Neural cell (in vitro differentiated cells): ENCODE results near the gene ANKRD40. TPM values are rescaled to one million over a fixed set of nuclear protein-coding genes. Genes with fewer than 3 reads are reported as not detected.

ENCODE experiments used
- H2AFZ ChIP-seq: fragments of 200-600, 300-800 bp; sonication (generic), shearing (Covaris generic); 2 replicates; pipeline ENCODE4 v1.6.0; 2014; ENCODE audit warnings: low read depth, mild to moderate bottlenecking, antibody characterized with exemption, low read length, moderate library complexity
- H3F3A ChIP-seq: fragments of 200-600 bp; shearing (Covaris generic); 2 replicates; pipeline ENCODE4 v1.6.1; 2016; ENCODE audit warnings: mild to moderate bottlenecking, moderate library complexity, mixed read lengths, antibody characterized with exemption, low read length; ENCODE audit not compliant: insufficient read depth, poor library complexity, severe bottlenecking
- H3K27ac ChIP-seq: fragments of 200-600, 300-800 bp; sonication (generic), shearing (Covaris generic); 2 replicates; pipeline ENCODE4 v1.5.1; 2014; ENCODE audit warnings: mild to moderate bottlenecking, low read length, moderate library complexity
- H3K27me3 ChIP-seq: fragments of 300-800, 200-600 bp; sonication (generic), shearing (Covaris generic); 2 replicates; pipeline ENCODE4 v1.6.0; 2014; ENCODE audit warnings: mild to moderate bottlenecking, low read depth, low read length, moderate library complexity; ENCODE audit not compliant: insufficient read depth
- H3K36me3 ChIP-seq: fragments of 300-800, 200-600 bp; sonication (generic), shearing (Covaris generic); 2 replicates; pipeline ENCODE4 v1.5.1; 2014; ENCODE audit warnings: mild to moderate bottlenecking, antibody characterized with exemption, low read length, moderate library complexity; ENCODE audit not compliant: insufficient read depth
- H3K4me2 ChIP-seq: fragments of 300-800, 200-600 bp; sonication (generic), shearing (Covaris generic); 2 replicates; pipeline ENCODE4 v1.6.0; 2014; ENCODE audit warnings: mild to moderate bottlenecking, low read length
- H3K4me3 ChIP-seq: fragments of 300-800, 200-600 bp; sonication (generic), shearing (Covaris generic); 2 replicates; pipeline ENCODE4 v1.5.1; 2014; ENCODE audit warnings: mild to moderate bottlenecking, low read length, moderate library complexity
- H3K79me2 ChIP-seq: fragments of 200-600 bp; shearing (Covaris generic); replicated peaks from 2 replicates; pipeline ENCODE4 v1.6.0; 2014; ENCODE audit warnings: mild to moderate bottlenecking, low read length, moderate library complexity; ENCODE audit not compliant: insufficient read depth
- H3K9ac ChIP-seq: fragments of 300-800, 200-600 bp; sonication (generic), shearing (Covaris generic); 2 replicates; pipeline ENCODE4 v1.6.1; 2016; ENCODE audit warnings: mild to moderate bottlenecking, low read length, mixed read lengths
- H3K9me2 ChIP-seq: fragments of 200-600 bp; shearing (Covaris generic); 2 replicates; pipeline ENCODE4 v1.6.1; 2016; ENCODE audit warnings: mild to moderate bottlenecking, low read length, mixed read lengths; ENCODE audit not compliant: insufficient read depth
- H3K9me3 ChIP-seq: fragments of 200-600, 300-800 bp; sonication (generic), shearing (Covaris generic); 2 replicates; pipeline ENCODE4 v1.6.1; 2016; ENCODE audit warnings: mild to moderate bottlenecking, mixed run types, low read length, moderate library complexity, mixed read lengths
- H4K20me1 ChIP-seq: fragments of 200-600 bp; shearing (Covaris generic); 2 replicates; pipeline ENCODE4 v1.6.1; 2016; ENCODE audit warnings: mild to moderate bottlenecking, mixed run types; ENCODE audit not compliant: insufficient read depth
- CTCF ChIP-seq: fragments of 450-650 bp; IDR thresholded peaks from 2 replicates; pipeline ENCODE4 v1.5.1; 2014; ENCODE audit warnings: antibody characterized with exemption, mild to moderate bottlenecking, moderate library complexity; ENCODE audit not compliant: poor library complexity, severe bottlenecking
- EP300 ChIP-seq: fragments of 450-650 bp; conservative IDR thresholded peaks from 2 replicates; pipeline ENCODE4 v1.6.1; 2014; ENCODE audit warnings: antibody characterized with exemption, mild to moderate bottlenecking, moderate library complexity; ENCODE audit not compliant: poor library complexity, severe bottlenecking
- EZH2 ChIP-seq: fragments of 200-600, 300-800 bp; shearing (Covaris generic), sonication (generic); IDR thresholded peaks from 2 replicates; pipeline ENCODE4 v1.6.1; 2014; ENCODE audit warnings: antibody characterized with exemption, low read length, borderline replicate concordance, mild to moderate bottlenecking; ENCODE audit not compliant: insufficient read depth, poor library complexity, severe bottlenecking
- MXI1 ChIP-seq: fragments of 450-650 bp; conservative IDR thresholded peaks from 2 replicates; pipeline ENCODE4 v1.6.1; 2014; ENCODE audit warnings: antibody characterized with exemption, mild to moderate bottlenecking; ENCODE audit not compliant: poor library complexity, severe bottlenecking
- POLR2AphosphoS5 ChIP-seq: IDR thresholded peaks from 2 replicates; pipeline ENCODE4 v1.6.1; 2012
- REST ChIP-seq: IDR thresholded peaks from 2 replicates; pipeline ENCODE4 v1.6.1; 2012; ENCODE audit warnings: borderline replicate concordance
- TAF1 ChIP-seq: IDR thresholded peaks from 2 replicates; pipeline ENCODE4 v1.6.1; 2012; ENCODE audit warnings: low read depth
- polyA plus RNA-seq: library from polyadenylated mRNA; depleted of rRNA; stranded (reverse); fragments of >200 nt; gene quantifications from 2 replicates; pipeline ENCODE4 v1.2.3, GENCODE V29; 2014
- small RNA-seq, 3 experiments: library from RNA; depleted of rRNA; stranded (forward); fragments of <200 nt; gene quantifications; one replicate each; pipeline ENCODE3, GENCODE V24; 2012

Gene ANKRD40
- polyA plus RNA-seq, 1 donor from 2014 or later = 15.2 TPM

GRCh38 chr17:50647187-50647586, 60.5 kb downstream of the ANKRD40 start:
- H3K27me3 ChIP-seq = no peaks in the 10 kb centered on the region
- no peaks in the 10 kb centered on the region for H4K20me1 ChIP-seq
- H2AFZ ChIP-seq = no peak overlapping the region
- H3K36me3 ChIP-seq = no peaks in the 10 kb centered on the region
- H3K4me2 ChIP-seq = no peak overlapping the region
- no peak overlapping the region for H3K4me3 ChIP-seq
- H3K79me2 ChIP-seq = no peaks in the 10 kb centered on the region
- H3K27ac ChIP-seq = no peak overlapping the region
- H3K9me2 ChIP-seq = no peaks in the 10 kb centered on the region
- no peaks in the 10 kb centered on the region for H3F3A ChIP-seq
- H3K9ac ChIP-seq = no peak overlapping the region
- TF ChIP-seq MXI1 = no peak
- TF ChIP-seq EZH2 = no peak
- H3K9me3 ChIP-seq = no peaks in the 10 kb centered on the region

GRCh38 chr17:50645748-50646682, 61.7 kb downstream of the ANKRD40 start:
- Histone ChIP-seq H3F3A (no peaks in the 10 kb centered on the region), H3K9me3 (no peaks in the 10 kb centered on the region), H3K27me3 (no peaks in the 10 kb centered on the region), H3K4me2 (no peak overlapping the region), H3K9me2 (no peaks in the 10 kb centered on the region), H3K4me3 (no peak overlapping the region), H3K9ac (no peak overlapping the region), H3K27ac (no peak overlapping the region), H2AFZ (no peak overlapping the region), H3K36me3 (no peaks in the 10 kb centered on the region), H3K79me2 (no peaks in the 10 kb centered on the region), H4K20me1 (no peaks in the 10 kb centered on the region)
- TF ChIP-seq REST (no peak), EP300 (no peak), TAF1 (no peak), CTCF (no peak), EZH2 (no peak), POLR2AphosphoS5 (no peak)

Small RNA genes lying within 50 kb of the gene (small RNA-seq; reads per million reads assigned to genes)
- 0 to 1.2 (median 0) reads per million in 3 experiments for gene RF00019

Other genes with a start within 250 kb of the ANKRD40 start
- not detected in 2 replicates for gene CHAD, start 239.0 kb downstream of the ANKRD40 start, polyA plus RNA-seq
- 61.9 and 73.5 TPM in 2 replicates for gene RSAD1, start 229.1 kb downstream of the ANKRD40 start, polyA plus RNA-seq
- 0.34 and 0.35 TPM in 2 replicates for gene MYCBPAP, start 199.5 kb downstream of the ANKRD40 start, polyA plus RNA-seq
- not detected in 2 replicates for gene EPN3, start 175.2 kb downstream of the ANKRD40 start, polyA plus RNA-seq
- 48.1 and 53.5 TPM in 2 replicates for gene SPATA20, start 160.7 kb downstream of the ANKRD40 start, polyA plus RNA-seq
- gene CACNA1G, start 147.2 kb downstream of the ANKRD40 start, polyA plus RNA-seq = 10.9 and 11.0 TPM in 2 replicates
- 0.08 TPM in 1 of 2 replicates, not detected in the other for gene ABCC3, start 73.0 kb downstream of the ANKRD40 start, polyA plus RNA-seq
- 634 and 677 TPM in 2 replicates for gene LUC7L3, start 11.7 kb upstream of the ANKRD40 start, polyA plus RNA-seq
- not detected in 2 replicates for gene ANKRD40CL, start 59.6 kb upstream of the ANKRD40 start, polyA plus RNA-seq
- not detected in 2 replicates for gene WFIKKN2, start 127.7 kb upstream of the ANKRD40 start, polyA plus RNA-seq
- 8.0 and 8.9 TPM in 2 replicates for gene TOB1, start 158.4 kb upstream of the ANKRD40 start, polyA plus RNA-seq